ENCODE results near the gene PARD3B. TPM values are rescaled to one million over a fixed set of nuclear protein-coding genes. Genes with fewer than 3 reads are reported as not detected.

PARD3B gene
- total RNA-seq, 1 experiment from 2014 or later: 10.1 TPM

DNA sequence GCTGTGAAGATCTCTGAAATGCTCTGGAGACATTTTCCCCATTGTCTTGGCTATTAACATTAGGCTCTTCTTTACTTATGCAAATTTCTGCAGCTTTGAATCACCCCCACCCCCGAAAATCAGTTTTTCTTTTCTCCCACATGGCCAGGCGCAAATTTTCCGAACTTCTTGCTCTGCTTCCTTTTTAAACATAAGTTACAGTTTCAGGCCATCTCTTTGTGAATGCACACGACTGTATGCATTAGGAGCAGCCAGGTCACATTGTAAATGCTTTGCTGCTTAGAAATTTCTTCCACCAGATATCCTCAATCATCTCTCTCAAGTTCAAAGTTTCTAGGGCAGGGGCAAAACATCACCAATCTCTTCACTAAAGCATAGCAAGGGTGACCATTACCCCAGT is 106.8 kb downstream of the PARD3B start:
- Mint-ChIP-seq H3K27ac (ENCODE audit: unreplicated experiment) (no peak overlapping the region), H3K36me3 (ENCODE audit: insufficient read depth, unreplicated experiment) (no peaks in the 10 kb centered on the region), H3K4me3 (ENCODE audit: low read depth, unreplicated experiment) (no peak overlapping the region), H3K9me3 (ENCODE audit: low read depth, unreplicated experiment) (peaks cover 16% of the 10 kb centered on the region), H3K4me1 (ENCODE audit: low read depth, unreplicated experiment) (no peaks in the 10 kb centered on the region), H3K27me3 (ENCODE audit: unreplicated experiment) (no peaks in the 10 kb centered on the region)
- no peak for DNase-seq
- intact Hi-C loops (cut with micrococcal nuclease; ENCODE audit: unreplicated experiment): no loop called here
- CTCF ChIA-PET: no interaction called here
- TF ChIP-seq, protein P1, sequence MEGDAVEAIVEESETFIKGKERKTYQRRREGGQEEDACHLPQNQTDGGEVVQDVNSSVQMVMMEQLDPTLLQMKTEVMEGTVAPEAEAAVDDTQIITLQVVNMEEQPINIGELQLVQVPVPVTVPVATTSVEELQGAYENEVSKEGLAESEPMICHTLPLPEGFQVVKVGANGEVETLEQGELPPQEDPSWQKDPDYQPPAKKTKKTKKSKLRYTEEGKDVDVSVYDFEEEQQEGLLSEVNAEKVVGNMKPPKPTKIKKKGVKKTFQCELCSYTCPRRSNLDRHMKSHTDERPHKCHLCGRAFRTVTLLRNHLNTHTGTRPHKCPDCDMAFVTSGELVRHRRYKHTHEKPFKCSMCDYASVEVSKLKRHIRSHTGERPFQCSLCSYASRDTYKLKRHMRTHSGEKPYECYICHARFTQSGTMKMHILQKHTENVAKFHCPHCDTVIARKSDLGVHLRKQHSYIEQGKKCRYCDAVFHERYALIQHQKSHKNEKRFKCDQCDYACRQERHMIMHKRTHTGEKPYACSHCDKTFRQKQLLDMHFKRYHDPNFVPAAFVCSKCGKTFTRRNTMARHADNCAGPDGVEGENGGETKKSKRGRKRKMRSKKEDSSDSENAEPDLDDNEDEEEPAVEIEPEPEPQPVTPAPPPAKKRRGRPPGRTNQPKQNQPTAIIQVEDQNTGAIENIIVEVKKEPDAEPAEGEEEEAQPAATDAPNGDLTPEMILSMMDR (IDR thresholded peaks at IDR 0.05; ENCODE audit: unreplicated experiment): no peak
- no TSS peak for BruUV-seq (replicated peaks)

DNA sequence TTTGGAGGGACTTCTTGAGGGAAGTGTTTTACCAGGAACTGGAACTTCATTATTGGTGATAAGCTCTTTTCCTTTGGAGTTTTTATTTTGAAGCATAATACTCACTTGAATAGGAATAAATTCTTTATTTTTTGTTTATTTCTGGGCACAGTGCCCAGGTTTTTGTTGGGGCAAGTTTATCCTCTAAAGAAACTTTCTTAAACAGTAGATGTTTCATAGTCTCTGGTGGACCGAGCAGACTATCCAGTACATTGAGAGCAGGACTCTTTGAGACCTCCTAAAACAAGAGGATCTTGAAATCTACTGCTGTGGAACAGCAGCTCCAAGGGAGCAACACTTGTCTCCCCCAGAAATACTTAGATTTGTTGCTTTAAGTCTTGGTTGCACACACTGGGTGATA is 109.4 kb downstream of the PARD3B start:
- H3K4me1 Mint-ChIP-seq (ENCODE audit: low read depth, unreplicated experiment): no peaks in the 10 kb centered on the region
- CTCF ChIA-PET: no interaction called here
- H3K27ac Mint-ChIP-seq (ENCODE audit: unreplicated experiment): no peak overlapping the region
- TF ChIP-seq, protein P1 (IDR thresholded peaks at IDR 0.05; ENCODE audit: unreplicated experiment): no peak
- no TSS peak for BruUV-seq (replicated peaks)
- DNase-seq: no peak
- H3K36me3 Mint-ChIP-seq (ENCODE audit: insufficient read depth, unreplicated experiment): no peaks in the 10 kb centered on the region
- no peaks in the 10 kb centered on the region for H3K27me3 Mint-ChIP-seq (ENCODE audit: unreplicated experiment)
- intact Hi-C loops (cut with micrococcal nuclease; ENCODE audit: unreplicated experiment): no loop called here
- H3K9me3 Mint-ChIP-seq (ENCODE audit: low read depth, unreplicated experiment): peaks cover 16% of the 10 kb centered on the region
- H3K4me3 Mint-ChIP-seq (ENCODE audit: low read depth, unreplicated experiment): no peak overlapping the region

DNA sequence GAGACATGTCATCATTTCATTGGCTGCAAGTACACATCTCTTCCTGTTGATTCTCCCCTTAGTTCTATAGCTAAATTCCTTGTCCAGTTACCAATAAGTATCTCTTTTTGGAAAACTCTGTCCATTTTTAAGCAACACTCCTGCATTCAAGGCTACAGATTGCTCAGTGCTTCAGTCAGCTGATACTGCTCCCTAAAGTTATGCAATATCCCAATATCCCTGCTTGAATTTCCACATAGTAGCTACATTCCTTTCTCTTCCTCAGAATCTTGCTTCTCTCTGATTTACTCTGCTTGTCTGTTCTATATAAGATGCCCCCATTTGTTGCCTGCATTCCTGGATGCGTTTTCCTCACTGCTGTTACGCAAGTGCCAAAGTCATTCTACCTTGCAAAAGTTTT is 109.8 kb downstream of the PARD3B start:
- Mint-ChIP-seq H3K4me1 (ENCODE audit: low read depth, unreplicated experiment) (no peaks in the 10 kb centered on the region), H3K4me3 (ENCODE audit: low read depth, unreplicated experiment) (no peak overlapping the region), H3K9me3 (ENCODE audit: low read depth, unreplicated experiment) (peaks cover 16% of the 10 kb centered on the region), H3K36me3 (ENCODE audit: insufficient read depth, unreplicated experiment) (no peaks in the 10 kb centered on the region), H3K27me3 (ENCODE audit: unreplicated experiment) (no peaks in the 10 kb centered on the region), H3K27ac (ENCODE audit: unreplicated experiment) (no peak overlapping the region)
- CTCF ChIA-PET: no interaction called here
- DNase-seq: no peak
- TF ChIP-seq, protein P1 (IDR thresholded peaks at IDR 0.05; ENCODE audit: unreplicated experiment): no peak
- BruUV-seq (replicated peaks): no TSS peak
- intact Hi-C loops (cut with micrococcal nuclease; ENCODE audit: unreplicated experiment): no loop called here

DNA sequence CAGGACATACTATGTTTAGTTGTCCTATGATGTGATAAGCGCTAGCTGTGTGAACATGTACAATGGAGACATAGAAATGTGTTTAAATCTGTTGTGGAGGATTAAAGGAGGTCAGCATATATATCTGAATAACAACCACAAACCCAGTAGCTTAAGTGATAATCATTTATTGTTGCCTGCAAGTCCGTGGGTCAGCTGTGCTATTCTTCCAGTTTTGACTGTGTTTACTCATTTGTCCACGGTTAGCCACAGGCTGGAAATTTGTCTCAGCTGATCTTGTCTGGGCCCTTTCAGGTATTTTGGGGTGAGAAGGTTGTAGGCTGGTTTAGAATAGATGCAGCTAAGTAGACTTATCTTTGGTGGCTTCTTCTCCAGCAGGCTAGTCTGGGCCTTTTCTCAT is 110.4 kb downstream of the PARD3B start:
- Mint-ChIP-seq H3K4me3 (ENCODE audit: low read depth, unreplicated experiment) (no peak overlapping the region), H3K4me1 (ENCODE audit: low read depth, unreplicated experiment) (no peaks in the 10 kb centered on the region), H3K27ac (ENCODE audit: unreplicated experiment) (no peak overlapping the region), H3K27me3 (ENCODE audit: unreplicated experiment) (no peaks in the 10 kb centered on the region), H3K36me3 (ENCODE audit: insufficient read depth, unreplicated experiment) (no peaks in the 10 kb centered on the region), H3K9me3 (ENCODE audit: low read depth, unreplicated experiment) (peaks cover 14% of the 10 kb centered on the region)
- no peak for DNase-seq
- intact Hi-C loops (cut with micrococcal nuclease; ENCODE audit: unreplicated experiment): no loop called here
- CTCF ChIA-PET: no interaction called here
- TF ChIP-seq, protein P1 (IDR thresholded peaks at IDR 0.05; ENCODE audit: unreplicated experiment): no peak
- BruUV-seq (replicated peaks): no TSS peak

DNA sequence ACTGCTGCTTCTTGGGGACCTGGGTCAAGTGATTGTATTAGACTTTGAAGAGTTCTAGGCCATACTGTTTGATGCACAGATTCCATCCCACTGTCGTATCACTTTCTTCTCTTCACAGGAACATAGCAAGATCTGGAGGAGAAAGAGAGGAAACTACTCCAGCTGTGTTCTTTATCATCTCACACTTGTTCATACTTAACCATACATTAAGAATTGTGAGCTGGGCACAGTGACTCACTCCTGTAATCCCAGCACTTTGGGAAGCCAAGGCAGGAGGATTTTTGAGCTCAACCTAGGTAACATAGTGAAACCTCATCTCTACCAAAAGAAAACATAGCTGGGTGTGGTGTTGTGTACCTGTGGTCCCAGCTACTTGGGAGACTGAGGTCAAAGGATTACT is 111.7 kb downstream of the PARD3B start:
- peaks cover 9% of the 10 kb centered on the region for H3K9me3 Mint-ChIP-seq (ENCODE audit: low read depth, unreplicated experiment)
- CTCF ChIA-PET: no interaction called here
- no peak overlapping the region for H3K27ac Mint-ChIP-seq (ENCODE audit: unreplicated experiment)
- no peaks in the 10 kb centered on the region for H3K36me3 Mint-ChIP-seq (ENCODE audit: insufficient read depth, unreplicated experiment)
- no peak overlapping the region for H3K4me3 Mint-ChIP-seq (ENCODE audit: low read depth, unreplicated experiment)
- DNase-seq: no peak
- TF ChIP-seq, protein P1 (IDR thresholded peaks at IDR 0.05; ENCODE audit: unreplicated experiment): no peak
- no peaks in the 10 kb centered on the region for H3K4me1 Mint-ChIP-seq (ENCODE audit: low read depth, unreplicated experiment)
- BruUV-seq (replicated peaks): no TSS peak
- H3K27me3 Mint-ChIP-seq (ENCODE audit: unreplicated experiment): no peaks in the 10 kb centered on the region
- intact Hi-C loops (cut with micrococcal nuclease; ENCODE audit: unreplicated experiment): no loop called here
